ENCODE data around the gene UCN2. TPM values are rescaled to one million over a fixed set of nuclear protein-coding genes. Genes with fewer than 3 reads are reported as not detected.

UCN2 gene
- total RNA-seq, 1 donor from 2014 or later = not detected

GRCh38 chr3:48573973-48574585 lies 10.5 kb upstream of the UCN2 start:
- Histone ChIP-seq H3K4me1 (ENCODE audit: control insufficient read depth in 3 of 3, insufficient read depth in 3 of 3, low read length in 3 of 3) (no peaks in the 10 kb centered on the region), H3K9ac (ENCODE audit: low read depth in 1 of 3, low read length in 3 of 3) (no peak overlapping the region), H3K27ac (ENCODE audit: low read depth, low read length) (no peak overlapping the region), H3K27me3 (ENCODE audit: control insufficient read depth in 3 of 3, insufficient read depth in 3 of 3, low read length in 3 of 3) (no peaks in the 10 kb centered on the region), H3K36me3 (ENCODE audit: control insufficient read depth in 3 of 3, insufficient read depth in 3 of 3, low read length in 3 of 3) (peaks cover 9 to 20% (median 11%) of the 10 kb centered on the region in 3 donors), H3K9me3 (ENCODE audit: control insufficient read depth in 3 of 3, low read length in 3 of 3) (no peaks in the 10 kb centered on the region), H3K4me3 (ENCODE audit: low read length in 3 of 3) (no peak overlapping the region)

- Histone ChIP-seq H3K36me3 (ENCODE audit: control insufficient read depth in 3 of 3, insufficient read depth in 3 of 3, low read length in 3 of 3) (peaks cover 7 to 20% (median 9%) of the 10 kb centered on the region in 3 donors), H3K4me1 (ENCODE audit: control insufficient read depth in 3 of 3, insufficient read depth in 3 of 3, low read length in 3 of 3) (no peaks in the 10 kb centered on the region), H3K27ac (ENCODE audit: low read depth, low read length) (no peak overlapping the region), H3K27me3 (ENCODE audit: control insufficient read depth in 3 of 3, insufficient read depth in 3 of 3, low read length in 3 of 3) (no peaks in the 10 kb centered on the region), H3K4me3 (ENCODE audit: low read length in 3 of 3) (no peak overlapping the region), H3K9ac (ENCODE audit: low read depth in 1 of 3, low read length in 3 of 3) (no peak overlapping the region), H3K9me3 (ENCODE audit: control insufficient read depth in 3 of 3, low read length in 3 of 3) (no peaks in the 10 kb centered on the region)
Observed at GRCh38 chr3:48572517-48572916, 8.9 kb upstream of the UCN2 start.

GRCh38 chr3:48571938-48572337 lies 8.4 kb upstream of the UCN2 start:
- no peaks in the 10 kb centered on the region for H3K27me3 ChIP-seq (ENCODE audit: control insufficient read depth in 3 of 3, insufficient read depth in 3 of 3, low read length in 3 of 3)
- no peak overlapping the region for H3K9ac ChIP-seq (ENCODE audit: low read depth in 1 of 3, low read length in 3 of 3)
- H3K27ac ChIP-seq (ENCODE audit: low read depth, low read length) = no peak overlapping the region
- H3K4me1 ChIP-seq (ENCODE audit: control insufficient read depth in 3 of 3, insufficient read depth in 3 of 3, low read length in 3 of 3) = no peaks in the 10 kb centered on the region
- no peaks in the 10 kb centered on the region for H3K9me3 ChIP-seq (ENCODE audit: control insufficient read depth in 3 of 3, low read length in 3 of 3)
- no peak overlapping the region for H3K4me3 ChIP-seq (ENCODE audit: low read length in 3 of 3)
- peaks cover 2 to 14% (median 7%) of the 10 kb centered on the region in 3 donors for H3K36me3 ChIP-seq (ENCODE audit: control insufficient read depth in 3 of 3, insufficient read depth in 3 of 3, low read length in 3 of 3)

- Histone ChIP-seq H3K27ac (ENCODE audit: low read depth, low read length) (no peak overlapping the region), H3K9me3 (ENCODE audit: control insufficient read depth in 3 of 3, low read length in 3 of 3) (no peaks in the 10 kb centered on the region), H3K9ac (ENCODE audit: low read depth in 1 of 3, low read length in 3 of 3) (no peak overlapping the region), H3K36me3 (ENCODE audit: control insufficient read depth in 3 of 3, insufficient read depth in 3 of 3, low read length in 3 of 3) (peaks cover 5 to 12% (median 7%) of the 10 kb centered on the region in 3 donors), H3K4me3 (ENCODE audit: low read length in 3 of 3) (no peak overlapping the region), H3K27me3 (ENCODE audit: control insufficient read depth in 3 of 3, insufficient read depth in 3 of 3, low read length in 3 of 3) (no peaks in the 10 kb centered on the region), H3K4me1 (ENCODE audit: control insufficient read depth in 3 of 3, insufficient read depth in 3 of 3, low read length in 3 of 3) (peaks cover 0 to 5% (median 0%) of the 10 kb centered on the region in 3 donors)
Observed at GRCh38 chr3:48569808-48570450, 6.3 kb upstream of the UCN2 start.

- H3K36me3 ChIP-seq (ENCODE audit: control insufficient read depth in 3 of 3, insufficient read depth in 3 of 3, low read length in 3 of 3) = peaks cover 5 to 12% (median 7%) of the 10 kb centered on the region in 3 donors
- no peak overlapping the region for H3K4me3 ChIP-seq (ENCODE audit: low read length in 3 of 3)
- no peaks in the 10 kb centered on the region for H3K9me3 ChIP-seq (ENCODE audit: control insufficient read depth in 3 of 3, low read length in 3 of 3)
- H3K27ac ChIP-seq (ENCODE audit: low read depth, low read length) = no peak overlapping the region
- peaks cover 0 to 5% (median 0%) of the 10 kb centered on the region in 3 donors for H3K4me1 ChIP-seq (ENCODE audit: control insufficient read depth in 3 of 3, insufficient read depth in 3 of 3, low read length in 3 of 3)
- H3K9ac ChIP-seq (ENCODE audit: low read depth in 1 of 3, low read length in 3 of 3) = no peak overlapping the region
- H3K27me3 ChIP-seq (ENCODE audit: control insufficient read depth in 3 of 3, insufficient read depth in 3 of 3, low read length in 3 of 3) = no peaks in the 10 kb centered on the region
Observed at GRCh38 chr3:48569400-48569799, 5.8 kb upstream of the UCN2 start.

- H3K27me3 ChIP-seq (ENCODE audit: control insufficient read depth in 3 of 3, insufficient read depth in 3 of 3, low read length in 3 of 3) = no peaks in the 10 kb centered on the region
- H3K9me3 ChIP-seq (ENCODE audit: control insufficient read depth in 3 of 3, low read length in 3 of 3) = no peaks in the 10 kb centered on the region
- no peak overlapping the region for H3K9ac ChIP-seq (ENCODE audit: low read depth in 1 of 3, low read length in 3 of 3)
- H3K27ac ChIP-seq (ENCODE audit: low read depth, low read length) = no peak overlapping the region
- no peak overlapping the region for H3K4me3 ChIP-seq (ENCODE audit: low read length in 3 of 3)
- H3K36me3 ChIP-seq (ENCODE audit: control insufficient read depth in 3 of 3, insufficient read depth in 3 of 3, low read length in 3 of 3) = peaks cover 5 to 12% (median 5%) of the 10 kb centered on the region in 3 donors
- H3K4me1 ChIP-seq (ENCODE audit: control insufficient read depth in 3 of 3, insufficient read depth in 3 of 3, low read length in 3 of 3) = peaks cover 0 to 5% (median 0%) of the 10 kb centered on the region in 3 donors
Observed at GRCh38 chr3:48568476-48568875, 4.9 kb upstream of the UCN2 start.

GRCh38 chr3:48567500-48567899 lies 3.9 kb upstream of the UCN2 start:
- no peaks in the 10 kb centered on the region for H3K9me3 ChIP-seq (ENCODE audit: control insufficient read depth in 3 of 3, low read length in 3 of 3)
- no peaks in the 10 kb centered on the region for H3K27me3 ChIP-seq (ENCODE audit: control insufficient read depth in 3 of 3, insufficient read depth in 3 of 3, low read length in 3 of 3)
- H3K36me3 ChIP-seq (ENCODE audit: control insufficient read depth in 3 of 3, insufficient read depth in 3 of 3, low read length in 3 of 3) = peaks cover 2 to 12% (median 5%) of the 10 kb centered on the region in 3 donors
- no peak overlapping the region for H3K27ac ChIP-seq (ENCODE audit: low read depth, low read length)
- H3K9ac ChIP-seq (ENCODE audit: low read depth in 1 of 3, low read length in 3 of 3) = no peak overlapping the region
- H3K4me3 ChIP-seq (ENCODE audit: low read length in 3 of 3) = no peak overlapping the region
- H3K4me1 ChIP-seq (ENCODE audit: control insufficient read depth in 3 of 3, insufficient read depth in 3 of 3, low read length in 3 of 3) = peaks cover 0 to 5% (median 0%) of the 10 kb centered on the region in 3 donors

GRCh38 chr3:48567090-48567489 lies 3.5 kb upstream of the UCN2 start:
- H3K4me3 ChIP-seq (ENCODE audit: low read length in 3 of 3) = no peak overlapping the region
- peaks cover 0 to 8% (median under 1%) of the 10 kb centered on the region in 3 donors for H3K4me1 ChIP-seq (ENCODE audit: control insufficient read depth in 3 of 3, insufficient read depth in 3 of 3, low read length in 3 of 3)
- H3K9ac ChIP-seq (ENCODE audit: low read depth in 1 of 3, low read length in 3 of 3) = no peak overlapping the region
- no peaks in the 10 kb centered on the region for H3K27me3 ChIP-seq (ENCODE audit: control insufficient read depth in 3 of 3, insufficient read depth in 3 of 3, low read length in 3 of 3)
- no peaks in the 10 kb centered on the region for H3K9me3 ChIP-seq (ENCODE audit: control insufficient read depth in 3 of 3, low read length in 3 of 3)
- H3K36me3 ChIP-seq (ENCODE audit: control insufficient read depth in 3 of 3, insufficient read depth in 3 of 3, low read length in 3 of 3) = peaks cover 2 to 12% (median 5%) of the 10 kb centered on the region in 3 donors
- no peak overlapping the region for H3K27ac ChIP-seq (ENCODE audit: low read depth, low read length)

GRCh38 chr3:48566401-48566760 lies 2.8 kb upstream of the UCN2 start:
- Histone ChIP-seq H3K4me1 (ENCODE audit: control insufficient read depth in 3 of 3, insufficient read depth in 3 of 3, low read length in 3 of 3) (peaks cover under 1 to 15% (median 7%) of the 10 kb centered on the region in 3 donors), H3K9me3 (ENCODE audit: control insufficient read depth in 3 of 3, low read length in 3 of 3) (no peaks in the 10 kb centered on the region), H3K9ac (ENCODE audit: low read depth in 1 of 3, low read length in 3 of 3) (no peak overlapping the region), H3K27me3 (ENCODE audit: control insufficient read depth in 3 of 3, insufficient read depth in 3 of 3, low read length in 3 of 3) (no peaks in the 10 kb centered on the region), H3K4me3 (ENCODE audit: low read length in 3 of 3) (no peak overlapping the region), H3K36me3 (ENCODE audit: control insufficient read depth in 3 of 3, insufficient read depth in 3 of 3, low read length in 3 of 3) (peaks cover 2 to 8% (median 3%) of the 10 kb centered on the region in 3 donors), H3K27ac (ENCODE audit: low read depth, low read length) (no peak overlapping the region)

- Histone ChIP-seq H3K4me1 (ENCODE audit: control insufficient read depth in 3 of 3, insufficient read depth in 3 of 3, low read length in 3 of 3) (peaks cover 6 to 21% (median 13%) of the 10 kb centered on the region in 3 donors), H3K27me3 (ENCODE audit: control insufficient read depth in 3 of 3, insufficient read depth in 3 of 3, low read length in 3 of 3) (no peaks in the 10 kb centered on the region), H3K27ac (ENCODE audit: low read depth, low read length) (no peak overlapping the region), H3K9ac (ENCODE audit: low read depth in 1 of 3, low read length in 3 of 3) (no peak overlapping the region), H3K9me3 (ENCODE audit: control insufficient read depth in 3 of 3, low read length in 3 of 3) (no peaks in the 10 kb centered on the region), H3K36me3 (ENCODE audit: control insufficient read depth in 3 of 3, insufficient read depth in 3 of 3, low read length in 3 of 3) (peaks cover 0 to 4% (median 3%) of the 10 kb centered on the region in 3 donors), H3K4me3 (ENCODE audit: low read length in 3 of 3) (no peak overlapping the region)
Observed at GRCh38 chr3:48565591-48566400, 2.2 kb upstream of the UCN2 start.

All from skeletal muscle tissue (tissue), 4 donors.